C4-2B (cell line): Measurements from ENCODE around the gene BRWD1.

Experiments
- H3K27ac ChIP-seq: fragments of 450-650 bp; 2 replicates; pipeline ENCODE4 v1.5.1; 2017
- CTCF ChIP-seq: fragments of 450-650 bp; conservative IDR thresholded peaks from 2 replicates; pipeline ENCODE4 v1.5.1; 2017; ENCODE audit warnings: mild to moderate bottlenecking
- ZFX ChIP-seq: fragments of 450-650 bp; IDR thresholded peaks from 2 replicates; pipeline ENCODE4 v1.6.1; 2017

The BRWD1 gene

GRCh38 chr21:39281853-39282252 lies 31.6 kb downstream of the BRWD1 start:
- H3K27ac ChIP-seq: no peak overlapping the region
- TF ChIP-seq ZFX (no peak), CTCF (no peak)

- TF ChIP-seq ZFX (no peak), CTCF (no peak)
- no peak overlapping the region for H3K27ac ChIP-seq
These were observed 32.2 kb downstream of the BRWD1 start for GRCh38 chr21:39281207-39281606.

- H3K27ac ChIP-seq: no peak overlapping the region
- TF ChIP-seq ZFX (no peak), CTCF (no peak)
These were observed 43.8 kb downstream of the BRWD1 start for GRCh38 chr21:39269620-39270019.

DNA sequence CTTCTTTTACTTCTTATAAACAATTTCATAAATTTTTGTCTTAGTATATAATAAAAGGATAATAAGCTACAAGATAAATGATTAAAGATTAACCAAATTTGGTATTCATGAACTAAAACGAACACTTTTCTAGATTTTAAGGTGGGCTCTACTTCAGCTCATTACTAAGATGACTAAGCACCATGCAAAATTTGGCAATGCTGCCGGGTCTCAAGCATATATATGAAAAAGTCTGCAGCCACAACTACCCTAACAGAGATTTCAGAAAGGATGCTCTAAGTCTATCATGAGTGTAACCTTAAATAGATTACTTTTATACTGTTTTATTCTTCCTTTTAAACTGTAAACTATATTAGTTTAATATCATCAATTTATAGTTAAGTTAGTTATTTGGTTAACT lies 47.8 kb downstream of the BRWD1 start:
- no peak overlapping the region for H3K27ac ChIP-seq
- TF ChIP-seq CTCF: no peak
- TF ChIP-seq ZFX: no peak

GRCh38 chr21:39263372-39263771 lies 50.1 kb downstream of the BRWD1 start:
- no peak overlapping the region for H3K27ac ChIP-seq
- TF ChIP-seq ZFX (no peak), CTCF (no peak)

- TF ChIP-seq ZFX: no peak
- TF ChIP-seq CTCF: no peak
- no peak overlapping the region for H3K27ac ChIP-seq
These were observed 55.2 kb downstream of the BRWD1 start for GRCh38 chr21:39258207-39258606.

DNA sequence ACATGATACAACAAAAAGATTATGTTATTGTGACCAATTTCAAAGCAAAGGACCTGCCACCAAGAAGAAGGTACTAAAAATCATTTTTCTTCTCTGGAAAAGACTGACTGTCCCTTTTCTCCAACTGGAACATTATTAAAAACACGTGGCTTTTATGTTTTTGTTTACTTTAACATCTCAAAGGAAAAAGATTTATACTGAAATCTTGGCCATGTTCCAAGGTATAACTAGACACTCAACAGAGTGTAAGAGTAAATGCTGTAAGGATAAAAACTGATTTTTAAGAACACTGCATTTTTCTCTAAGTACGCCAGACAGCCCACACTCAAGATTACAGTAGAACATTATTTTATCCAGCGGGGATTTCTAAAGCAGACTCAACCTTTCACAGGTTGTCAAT lies 62.1 kb downstream of the BRWD1 start:
- TF ChIP-seq ZFX (no peak), CTCF (no peak)
- no peak overlapping the region for H3K27ac ChIP-seq
